HS-27A (cell line): ENCODE data around the gene ATP8A1.

Experiments
- DNase-seq: peaks from one replicate; pipeline ENCODE4 v3.0.0-alpha.2; 2012; ENCODE audit warnings: low read depth, missing footprints

ATP8A1 gene

GRCh38 chr4:42364266-42365053, 292.4 kb downstream of the ATP8A1 start:
- no peak for DNase-seq

GRCh38 chr4:42363614-42364013, 293.3 kb downstream of the ATP8A1 start:
- DNase-seq: no peak

DNA sequence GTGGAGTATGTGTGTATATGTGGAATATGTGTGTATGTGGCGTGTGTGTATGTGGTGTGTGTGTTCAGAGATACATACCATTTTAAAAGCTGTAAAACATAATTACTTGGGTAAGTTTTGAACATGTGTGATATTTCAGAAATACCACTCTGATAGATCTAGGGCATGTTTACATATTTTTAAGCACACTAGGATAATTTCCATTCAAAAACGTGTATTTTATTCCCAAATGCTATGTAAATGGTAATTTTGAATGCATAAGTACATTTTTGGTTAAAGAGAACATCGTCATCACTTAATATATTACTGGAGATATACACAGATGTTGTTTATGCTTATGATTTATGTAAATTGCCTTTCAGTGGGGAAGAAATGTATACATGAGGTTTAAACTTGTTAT, 294.3 kb downstream of the ATP8A1 start:
- no peak for DNase-seq

- DNase-seq: no peak
Measured at GRCh38 chr4:42361456-42361855, 295.4 kb downstream of the ATP8A1 start.

DNA sequence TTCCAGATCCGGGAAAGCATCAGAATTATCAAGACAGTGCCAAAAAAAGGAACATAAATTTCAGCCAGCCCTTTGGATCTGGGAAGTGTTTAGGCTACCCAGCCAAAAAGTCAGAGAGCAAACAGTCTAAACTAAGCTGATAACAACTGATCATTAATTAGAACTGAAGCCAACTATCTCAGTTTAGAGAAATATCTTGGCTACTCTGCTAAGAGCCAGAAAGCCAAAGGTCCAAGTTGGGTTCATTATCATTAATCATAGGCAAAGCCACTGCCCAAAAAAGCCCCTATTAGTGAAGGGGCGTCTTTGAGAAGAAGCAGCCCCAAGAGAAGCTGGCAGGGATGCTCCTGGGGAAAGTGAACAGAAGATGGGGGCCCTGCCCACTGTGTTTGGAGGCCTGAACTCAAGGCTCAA, 296.6 kb downstream of the ATP8A1 start:
- DNase-seq: no peak

- no peak for DNase-seq
Measured at GRCh38 chr4:42359711-42360110, 297.2 kb downstream of the ATP8A1 start.
